HL-60 (cell line): ENCODE results near the gene ITSN1.

ENCODE experiments used
- CTCF ChIP-seq: IDR thresholded peaks from one replicate; pipeline ENCODE4 v1.5.1; 2011; ENCODE audit warnings: low read length, control low read depth, inconsistent platforms; ENCODE audit not compliant: insufficient read depth
- POLR2AphosphoS5 ChIP-seq: IDR thresholded peaks from 2 replicates; pipeline ENCODE4 v1.6.1; 2012; ENCODE audit warnings: low read depth

- TF ChIP-seq POLR2AphosphoS5 (no peak), CTCF (no peak)
Measured at GRCh38 chr21:33763582-33763899, 121.2 kb downstream of the ITSN1 start.
